Medulla oblongata (tissue), 1 donor: ENCODE results near the gene PTRH2.
"Not testable (repeated sequence)": the region's sequence is repeated elsewhere in the genome, so short reads cannot be mapped to it uniquely, and the experiment has no call there.

Source experiments
- DNase-seq: peaks from one replicate; pipeline ENCODE4 v3.0.0-alpha.2; 2015; ENCODE audit errors: extremely low spot score

PTRH2 gene

GRCh38 chr17:59707149-59707970 is at the start of gene PTRH2, which contains the start of gene VMP1:
Gene PTRH2 (minus strand): TSS chr17:59707430. CDS start chr17:59697978, 9,452 bp downstream.
Gene VMP1 (plus strand): TSS chr17:59707654. CDS start chr17:59731447, 23,793 bp downstream.
- peak; percentile 100 for DNase-seq

GRCh38 chr17:59756236-59756818 is 49.1 kb upstream of the PTRH2 start:
- DNase-seq = no peak

GRCh38 chr17:59755069-59755468 is 47.8 kb upstream of the PTRH2 start:
- not testable (repeated sequence) for DNase-seq

- no peak for DNase-seq
Observed at GRCh38 chr17:59754552-59754951, 47.3 kb upstream of the PTRH2 start.

DNA sequence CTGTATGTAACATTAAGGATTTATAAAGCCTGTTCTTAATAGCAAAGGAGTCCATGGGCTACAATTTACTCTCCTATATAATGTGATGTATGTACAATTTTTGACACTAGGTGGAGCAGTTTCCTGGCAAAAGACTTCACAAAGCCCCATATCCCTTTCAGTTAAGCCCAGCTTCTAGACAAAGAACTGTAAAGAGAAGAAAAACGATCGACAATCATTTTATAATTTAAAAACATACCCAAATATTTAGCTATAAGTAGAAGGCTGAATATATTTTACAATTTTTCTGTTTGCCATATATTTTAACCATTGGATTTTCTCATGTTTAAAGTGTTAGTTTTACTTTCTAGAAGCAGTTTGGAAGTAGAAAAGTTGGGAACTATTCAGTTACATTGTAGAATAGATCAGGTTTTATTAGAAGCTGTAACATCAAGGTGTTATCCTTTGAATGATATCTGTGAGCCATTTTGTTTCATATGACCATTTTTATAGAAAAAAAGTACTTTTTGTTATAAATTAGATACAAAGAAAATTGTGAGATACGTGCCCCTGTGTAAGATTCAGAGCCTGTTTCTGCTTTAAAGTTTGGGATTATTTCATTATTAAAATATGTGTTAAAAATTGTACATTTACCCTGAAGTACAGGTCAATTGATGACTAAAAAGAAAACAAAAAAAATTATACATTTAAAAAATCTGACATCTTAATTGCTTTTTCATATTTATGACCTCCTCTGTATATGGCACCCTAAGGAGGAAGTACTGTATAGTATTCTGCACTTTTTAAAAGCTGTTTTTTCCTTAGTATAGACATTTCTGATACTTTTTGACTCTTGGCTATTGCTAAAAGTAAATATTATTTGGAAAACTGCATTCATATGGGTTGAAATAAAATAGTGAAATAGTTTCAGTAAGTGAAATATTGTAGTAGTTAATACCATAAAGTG is 46.6 kb upstream of the PTRH2 start:
- peak; percentile 93 for DNase-seq

- no peak for DNase-seq
Observed at GRCh38 chr17:59752922-59753321, 45.7 kb upstream of the PTRH2 start.

- no peak for DNase-seq
Observed at GRCh38 chr17:59752446-59752845, 45.2 kb upstream of the PTRH2 start.

- DNase-seq = no peak
Observed at GRCh38 chr17:59751955-59752413, 44.8 kb upstream of the PTRH2 start.

GRCh38 chr17:59748591-59748990 is 41.4 kb upstream of the PTRH2 start:
- DNase-seq = no peak

- DNase-seq = peak; percentile 56
Observed at GRCh38 chr17:59746849-59747445, 39.7 kb upstream of the PTRH2 start.

- DNase-seq = no peak
Observed at GRCh38 chr17:59745040-59745439, 37.8 kb upstream of the PTRH2 start.

DNA sequence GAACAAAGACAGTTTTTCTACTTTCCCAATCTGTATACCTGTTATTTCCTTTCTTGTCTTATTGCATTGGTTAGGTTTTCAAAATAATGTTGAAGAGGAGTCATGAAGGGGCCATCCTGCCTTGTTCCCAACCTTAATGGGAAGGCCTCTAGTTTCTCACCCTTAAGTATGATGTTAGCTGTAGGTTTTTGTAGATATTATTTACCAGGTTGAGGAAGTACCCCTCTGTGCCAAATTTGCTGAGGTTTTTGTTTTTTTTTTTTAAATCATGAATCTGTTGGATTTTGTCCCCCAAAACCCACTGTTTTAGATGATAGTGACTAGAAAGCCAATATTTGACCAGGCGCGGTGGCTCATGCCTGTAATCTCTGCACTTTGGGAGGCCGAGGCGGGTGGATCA is 36.6 kb upstream of the PTRH2 start:
- no peak for DNase-seq

GRCh38 chr17:59737324-59737723 is 30.1 kb upstream of the PTRH2 start:
- DNase-seq = no peak

DNA sequence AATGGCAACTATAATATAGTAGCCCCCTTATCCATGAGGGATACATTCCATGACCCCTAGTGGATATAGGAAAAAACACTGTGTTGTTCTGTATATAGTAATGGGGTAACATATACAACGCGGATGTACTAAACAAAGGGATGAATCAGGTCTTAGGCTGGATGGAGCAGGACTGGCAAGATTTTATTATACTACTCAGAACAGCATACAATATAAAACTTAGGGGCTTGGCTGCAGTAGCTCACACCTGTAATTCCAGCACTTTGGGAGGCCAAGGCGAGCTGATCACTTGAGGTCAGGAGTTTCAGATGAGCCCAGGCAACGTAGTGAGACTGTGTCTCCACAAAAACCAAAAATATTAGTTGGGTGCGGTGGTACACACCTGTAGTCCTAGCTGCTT is 27.0 kb upstream of the PTRH2 start:
- no peak for DNase-seq

DNA sequence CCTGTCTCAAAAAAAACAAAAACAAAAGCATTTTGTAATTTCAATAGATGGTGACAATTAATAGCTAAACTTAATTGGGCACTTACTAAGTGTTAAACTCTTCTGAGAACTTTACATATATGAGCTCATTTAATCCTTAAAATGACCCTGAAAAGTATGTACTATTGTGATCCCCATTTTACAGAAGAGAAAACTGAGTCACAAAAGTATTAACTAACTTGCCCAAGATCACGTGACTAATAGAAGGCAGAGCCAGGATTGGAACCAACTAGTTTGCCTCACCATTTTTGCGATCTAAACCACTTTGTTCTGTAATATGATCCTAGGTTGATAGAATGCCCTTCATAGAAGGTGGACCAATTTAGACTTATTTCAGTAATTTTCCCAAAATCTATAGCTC is 26.5 kb upstream of the PTRH2 start:
- no peak for DNase-seq

- DNase-seq = no peak
Observed at GRCh38 chr17:59730268-59730834, 23.1 kb upstream of the PTRH2 start.

DNA sequence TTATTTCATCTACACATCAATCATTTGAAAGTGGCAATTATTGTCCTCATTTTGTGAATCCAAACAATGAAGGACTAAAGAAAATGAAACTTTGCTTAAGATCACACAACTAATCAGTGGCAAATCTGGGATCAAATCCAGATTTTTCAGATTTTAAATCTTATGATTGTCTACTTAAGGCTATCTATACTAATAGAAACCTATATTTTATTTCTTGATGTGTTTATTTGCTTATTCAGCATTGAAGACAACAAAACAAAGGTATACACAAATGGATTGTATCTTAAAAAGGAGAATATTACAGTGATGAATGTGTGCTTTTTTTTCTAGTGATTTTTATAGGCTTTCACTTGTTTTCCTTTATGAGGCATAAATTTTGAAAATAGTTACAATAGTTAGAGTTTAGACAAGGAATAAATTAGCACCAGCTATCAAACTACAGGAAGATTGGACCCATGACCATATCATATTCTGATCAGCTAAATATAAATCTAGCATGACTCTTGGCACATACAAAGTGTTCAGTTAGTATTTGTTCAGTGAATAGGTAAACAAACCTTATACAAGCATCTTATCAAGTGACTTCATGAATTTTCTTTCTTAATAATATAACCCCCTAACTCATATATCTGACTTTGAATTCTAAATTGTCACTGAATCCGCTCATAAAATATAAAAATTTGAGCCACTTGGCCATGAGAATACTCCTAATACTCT is 20.7 kb upstream of the PTRH2 start:
- no peak for DNase-seq

DNA sequence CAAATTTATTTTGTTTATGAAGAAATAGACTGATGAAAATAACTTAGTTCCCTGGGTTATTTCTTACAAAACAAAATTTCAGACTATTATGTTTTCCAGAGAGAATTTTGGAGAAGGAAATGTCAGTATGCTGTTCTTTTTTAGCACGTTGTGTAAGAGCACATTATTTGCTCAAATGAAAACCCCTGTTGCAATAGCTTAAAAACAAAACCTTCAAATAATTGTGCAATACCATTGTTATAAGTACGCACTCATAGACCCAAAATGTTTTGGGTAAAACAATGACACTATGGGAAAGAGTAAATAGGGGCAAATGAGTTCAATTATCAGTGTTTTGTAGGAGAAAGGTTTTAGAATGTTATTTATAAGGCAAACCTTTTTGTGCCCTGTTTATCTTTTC is 18.5 kb upstream of the PTRH2 start:
- peak; percentile 53 for DNase-seq

GRCh38 chr17:59723607-59724006 is 16.4 kb upstream of the PTRH2 start:
- DNase-seq = no peak

- DNase-seq = no peak
Observed at GRCh38 chr17:59723041-59723440, 15.8 kb upstream of the PTRH2 start.

GRCh38 chr17:59722623-59723022 is 15.4 kb upstream of the PTRH2 start:
- no peak for DNase-seq
